ENCODE results near the gene SYCP3. TPM values are rescaled to one million over a fixed set of nuclear protein-coding genes. Genes with fewer than 3 reads are reported as not detected.

Gene SYCP3
- total RNA-seq, 1 donor: 0.27 TPM

DNA sequence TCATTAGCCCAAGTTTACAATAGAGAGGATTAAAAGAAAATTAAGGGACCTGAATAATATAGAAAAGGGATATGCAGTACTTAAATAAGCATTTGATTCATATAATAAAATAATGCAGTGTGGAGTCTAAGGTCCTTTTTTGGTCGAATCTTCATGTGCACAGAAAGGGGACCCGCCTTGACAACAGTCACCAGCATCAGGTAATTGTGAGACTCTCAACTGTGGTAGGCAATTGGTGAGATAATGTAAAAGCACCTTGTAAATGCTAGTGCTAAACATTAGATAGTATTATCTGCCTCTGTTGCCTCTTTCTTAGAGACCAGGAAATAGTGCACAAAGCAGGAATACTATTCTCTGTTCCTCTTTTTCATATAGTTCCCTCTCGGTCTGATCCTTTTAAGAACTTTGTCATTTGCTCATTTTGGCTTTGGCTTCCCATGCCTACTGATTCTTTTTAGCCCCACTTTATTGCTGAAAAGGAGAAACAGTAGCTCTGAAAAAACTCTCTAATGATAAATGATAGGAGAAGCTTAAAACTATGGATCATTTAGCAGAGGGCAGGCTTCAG, 24.3 kb downstream of the SYCP3 start:
- no peak for DNase-seq (ENCODE audit: low read depth in 2 of 3, low spot score in 2 of 3)

DNA sequence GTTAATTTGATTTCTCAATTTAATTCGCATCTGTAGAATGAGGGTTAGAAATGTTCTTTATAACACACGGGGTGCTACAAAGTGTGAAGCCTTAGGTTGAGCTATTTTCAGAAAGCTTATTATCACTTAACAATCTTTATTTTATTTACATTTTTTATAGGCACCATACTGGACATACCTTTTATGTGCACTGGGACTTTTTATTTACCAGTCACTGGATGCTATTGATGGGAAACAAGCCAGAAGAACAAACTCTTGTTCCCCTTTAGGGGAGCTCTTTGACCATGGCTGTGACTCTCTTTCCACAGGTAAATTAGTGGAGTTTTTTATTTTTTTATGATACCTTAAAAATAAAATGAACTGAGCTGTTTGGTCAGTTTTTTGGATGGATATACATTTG, 25.3 kb downstream of the SYCP3 start:
- DNase-seq (ENCODE audit: low read depth in 2 of 3, low spot score in 2 of 3): no peak

DNA sequence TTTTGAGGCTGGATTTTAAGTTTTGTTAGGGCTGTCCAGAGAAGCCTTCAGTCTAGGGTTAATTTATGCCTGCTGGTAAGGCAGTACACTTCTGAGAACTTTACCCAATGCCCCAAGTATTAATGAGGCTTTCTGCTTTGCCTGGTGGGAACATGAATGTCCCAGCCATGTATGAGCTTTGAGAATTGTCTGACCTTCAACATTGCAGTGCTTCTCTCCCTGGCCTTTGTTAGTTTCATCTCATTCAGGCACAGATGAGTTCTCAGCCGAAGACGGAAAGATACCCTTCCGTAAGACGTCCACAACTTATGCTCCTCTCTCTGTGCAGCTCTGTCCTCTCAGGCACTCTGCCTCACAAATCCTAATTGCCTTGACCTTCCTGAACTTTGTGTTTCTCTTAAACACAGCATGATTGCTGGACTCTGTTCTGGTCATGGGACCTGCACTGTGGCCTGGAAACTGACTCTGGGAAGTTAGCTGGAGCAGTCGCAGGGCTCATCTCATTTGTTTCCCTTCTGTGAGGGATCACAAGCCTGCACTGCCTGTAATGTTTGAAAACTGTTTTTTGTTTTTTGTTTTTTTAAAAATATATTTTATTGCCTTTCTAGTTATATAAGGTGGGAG, 26.1 kb downstream of the SYCP3 start:
- DNase-seq (ENCODE audit: low read depth in 2 of 3, low spot score in 2 of 3): no peak

DNA sequence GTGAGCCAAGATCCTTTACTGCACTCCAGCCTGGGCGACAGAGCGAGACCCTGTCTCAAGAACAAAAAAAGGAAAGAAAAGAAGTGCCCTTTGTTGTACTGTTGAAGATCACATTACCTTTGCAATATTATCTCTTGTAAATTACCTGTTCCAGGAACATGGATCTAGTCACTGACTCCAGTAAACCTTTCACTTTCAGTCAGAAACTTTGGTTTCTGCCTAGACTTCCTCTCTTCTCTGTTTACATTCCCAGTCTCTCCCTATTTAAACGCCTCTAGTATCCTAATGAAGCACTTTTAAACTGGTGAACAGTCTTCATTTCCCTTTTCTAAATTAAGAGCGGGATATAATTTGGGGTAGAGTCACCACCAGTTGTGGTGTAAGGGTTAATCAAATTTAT, 29.0 kb downstream of the SYCP3 start:
- no peak for DNase-seq (ENCODE audit: low read depth in 2 of 3, low spot score in 2 of 3)

DNA sequence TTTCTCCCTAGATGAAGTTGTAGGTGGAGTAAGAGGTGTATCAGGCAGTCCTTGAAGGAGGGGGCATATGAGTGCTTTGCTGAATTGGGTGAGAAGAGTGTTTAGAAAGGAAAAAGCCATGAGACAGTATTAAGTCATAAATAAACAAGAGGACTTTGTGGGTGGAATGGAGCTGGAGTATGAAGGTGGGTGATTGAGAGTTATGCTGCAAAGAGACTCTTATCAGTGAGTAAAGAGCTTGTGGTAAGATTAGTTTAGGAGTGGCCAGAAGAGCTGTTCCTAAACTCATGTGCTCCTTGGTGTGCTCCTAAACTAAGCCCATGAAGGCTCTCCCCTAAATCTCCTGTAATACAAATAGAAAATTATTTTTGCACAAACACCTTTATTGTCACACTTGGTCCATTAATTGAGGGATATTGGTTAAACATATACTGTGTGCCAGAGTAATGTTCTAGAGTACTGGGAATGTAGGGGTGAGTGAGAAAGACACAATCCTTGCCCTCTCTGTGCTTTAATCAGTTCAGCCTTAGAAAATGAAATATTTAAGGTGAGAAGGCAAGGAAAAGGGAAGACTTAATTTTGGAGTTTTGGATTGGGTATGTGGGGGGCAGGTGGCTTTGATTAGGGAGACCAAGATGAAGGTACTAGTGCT, 32.0 kb downstream of the SYCP3 start:
- DNase-seq (ENCODE audit: low read depth in 2 of 3, low spot score in 2 of 3): no peak

DNA sequence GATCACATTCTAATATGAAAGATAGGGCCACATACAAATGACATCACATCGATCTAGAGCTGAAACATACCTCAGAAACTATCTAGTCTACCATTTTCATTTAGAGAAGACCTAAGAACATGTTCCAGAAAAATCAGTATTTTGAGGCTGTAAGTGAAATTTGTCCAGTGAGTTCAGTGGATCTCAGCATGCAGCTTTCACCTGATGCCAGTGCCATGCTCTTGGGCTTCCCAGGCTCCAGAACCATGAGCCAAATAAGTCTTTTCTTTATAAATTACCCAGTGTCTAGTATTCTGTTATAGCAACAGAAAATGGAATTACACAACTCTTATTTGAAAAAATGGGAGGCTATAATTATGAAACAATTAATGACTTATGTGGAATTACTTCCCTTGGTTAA, 32.9 kb downstream of the SYCP3 start:
- DNase-seq (ENCODE audit: low read depth in 2 of 3, low spot score in 2 of 3): no peak

DNA sequence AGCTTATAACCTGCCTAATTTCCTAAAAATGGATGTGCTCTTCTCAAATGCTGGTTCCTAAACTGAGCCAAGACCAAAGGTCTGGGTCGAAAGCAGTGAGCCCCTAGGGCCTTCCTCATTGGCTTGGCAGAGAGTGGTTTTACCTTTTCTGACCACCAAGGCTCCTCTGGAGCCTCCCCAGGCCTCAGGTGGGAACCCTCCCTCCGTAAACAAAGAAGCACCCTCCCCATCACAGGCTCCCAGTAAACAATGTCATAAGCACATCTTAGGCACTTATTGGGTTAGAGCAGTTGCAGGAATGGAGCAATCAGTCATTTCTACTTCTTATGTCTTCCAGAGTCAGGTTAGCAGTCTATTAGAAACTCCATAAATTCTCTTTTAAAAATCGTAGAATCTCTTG, 35.8 kb downstream of the SYCP3 start:
- no peak for DNase-seq (ENCODE audit: low read depth in 2 of 3, low spot score in 2 of 3)

DNA sequence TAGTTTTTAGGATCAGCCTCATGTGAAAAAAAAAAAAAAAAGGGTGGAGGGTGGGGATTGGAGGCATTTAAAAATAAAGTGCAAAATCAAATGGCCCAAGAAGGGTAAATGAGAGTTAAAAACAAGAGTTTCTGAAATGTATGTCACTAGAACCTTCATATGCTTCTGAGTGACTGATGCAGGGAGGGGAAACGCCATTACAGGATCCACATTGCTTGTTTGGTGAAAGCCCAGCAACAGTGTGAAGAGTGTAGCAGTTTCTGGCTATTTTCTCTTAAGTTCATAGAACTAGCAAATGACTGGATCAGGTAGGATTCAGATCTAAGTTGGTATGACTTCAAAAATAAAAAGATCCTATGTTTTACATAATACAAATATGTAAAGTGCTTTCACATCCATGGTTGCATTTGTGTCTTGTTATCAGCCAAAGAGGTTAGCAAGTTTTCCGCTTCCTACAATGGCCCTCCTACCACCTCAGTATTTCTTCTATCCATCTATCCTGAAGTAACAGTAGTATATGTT, 38.9 kb downstream of the SYCP3 start:
- no peak for DNase-seq (ENCODE audit: low read depth in 2 of 3, low spot score in 2 of 3)

DNA sequence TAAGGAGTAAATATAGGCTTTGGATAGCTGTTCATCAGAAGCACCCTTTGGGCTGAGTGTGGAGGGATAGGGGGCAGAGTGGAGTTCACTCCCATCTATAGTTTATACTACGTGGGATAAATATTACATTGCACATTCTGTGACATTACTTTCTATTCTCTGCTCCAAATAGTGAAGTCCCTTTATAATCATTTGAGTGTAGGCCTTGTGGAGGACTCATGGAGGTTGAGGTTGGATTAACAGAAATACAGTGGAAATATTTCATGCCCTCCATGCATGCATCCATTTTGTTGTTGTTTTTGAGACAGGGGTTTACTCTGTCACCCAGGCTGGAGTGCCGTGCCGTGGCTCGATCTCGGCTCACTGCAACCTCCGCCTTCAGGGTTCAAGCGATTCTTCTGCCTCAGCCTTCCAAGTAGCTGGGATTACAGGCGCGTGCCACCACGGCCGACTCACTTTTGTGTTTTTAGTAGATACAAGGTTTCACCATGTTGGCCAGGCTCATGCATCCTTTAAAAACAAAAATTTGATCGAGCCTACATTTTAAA, 40.4 kb downstream of the SYCP3 start:
- peak in 1 of 3 donors; percentile 36 for DNase-seq (ENCODE audit: low read depth in 2 of 3, low spot score in 2 of 3)

DNA sequence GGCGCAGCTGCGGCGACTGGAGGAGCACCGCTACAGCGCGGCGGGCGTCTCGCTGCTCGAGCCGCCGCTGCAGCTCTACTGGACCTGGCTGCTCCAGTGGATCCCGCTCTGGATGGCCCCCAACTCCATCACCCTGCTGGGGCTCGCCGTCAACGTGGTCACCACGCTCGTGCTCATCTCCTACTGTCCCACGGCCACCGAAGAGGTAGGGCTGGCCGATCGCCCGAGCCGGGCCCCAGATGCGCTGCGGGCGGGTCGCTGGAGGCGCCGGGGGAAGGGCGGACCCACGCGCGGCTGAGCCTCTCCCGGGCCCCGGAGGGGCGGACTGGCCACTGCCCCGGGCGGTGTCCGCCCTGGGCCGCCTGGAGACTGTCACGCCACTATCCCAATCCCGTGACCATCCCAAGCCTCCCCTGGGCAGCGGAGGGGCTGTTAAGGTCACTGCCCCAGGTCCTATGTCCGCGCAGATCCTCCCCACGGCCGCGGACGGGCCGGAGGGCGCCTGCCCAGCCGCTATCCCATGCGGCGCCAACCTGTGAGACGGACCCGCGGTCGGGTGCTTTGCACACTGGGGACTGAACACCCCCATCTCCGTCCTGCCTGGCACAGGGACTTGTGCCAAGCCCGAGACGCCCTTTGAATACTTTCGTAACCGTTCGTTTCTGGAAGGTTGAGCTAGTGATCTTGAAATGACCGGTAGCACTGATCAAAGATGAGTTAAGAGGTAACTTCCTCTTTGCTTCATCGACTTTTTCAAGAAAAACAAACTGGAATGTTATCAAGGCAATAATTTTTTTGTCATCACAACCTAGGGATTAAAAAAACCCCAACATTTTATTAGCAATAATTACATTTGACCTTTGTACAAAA, 41.1 kb downstream of the SYCP3 start:
- peak in 2 of 3 donors; percentile 33 to 52 for DNase-seq (ENCODE audit: low read depth in 2 of 3, low spot score in 2 of 3)

DNA sequence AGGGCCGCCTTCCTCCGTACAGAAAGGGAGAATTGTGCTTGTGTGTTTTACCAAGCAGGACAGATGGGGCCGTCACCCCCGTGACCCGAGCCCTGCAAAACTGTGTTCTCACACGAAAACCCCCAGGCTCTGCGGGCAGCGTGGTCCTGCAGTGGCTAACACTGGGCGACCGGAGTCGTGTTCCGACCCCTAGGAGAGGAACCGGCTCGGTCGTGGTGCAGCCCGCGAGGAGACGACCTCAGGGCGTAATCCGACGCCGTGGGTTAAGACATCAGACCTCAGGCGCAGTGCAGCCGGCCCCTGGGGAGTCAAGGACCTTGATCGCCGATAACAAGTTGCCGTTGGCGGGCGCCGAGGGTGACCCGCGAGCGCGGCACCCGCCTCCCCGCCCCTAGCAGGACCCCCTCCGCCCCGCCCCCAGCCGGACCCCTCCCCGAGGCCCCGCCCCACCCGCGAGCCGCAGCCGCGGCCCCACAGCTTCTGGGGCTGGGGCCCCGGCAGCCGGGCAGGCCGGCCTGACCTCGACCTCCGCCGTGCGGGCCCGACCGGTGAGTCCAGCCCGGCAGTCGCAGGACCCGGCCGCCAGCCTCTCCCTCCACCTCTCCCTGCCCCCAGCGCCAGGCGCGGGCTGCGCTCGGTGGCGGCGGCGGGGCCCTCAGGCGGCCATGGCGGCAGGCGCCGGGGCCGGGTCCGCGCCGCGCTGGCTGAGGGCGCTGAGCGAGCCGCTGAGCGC, 41.9 kb downstream of the SYCP3 start, which contains the start of gene CHPT1:
CHPT1 (plus strand) TSS at position 444 of the 733 bp plus-strand sequence; CDS start at position 666, 222 bp downstream.
- peak in 2 of 3 donors; percentile 63 to 69 for DNase-seq (ENCODE audit: low read depth in 2 of 3, low spot score in 2 of 3)

DNA sequence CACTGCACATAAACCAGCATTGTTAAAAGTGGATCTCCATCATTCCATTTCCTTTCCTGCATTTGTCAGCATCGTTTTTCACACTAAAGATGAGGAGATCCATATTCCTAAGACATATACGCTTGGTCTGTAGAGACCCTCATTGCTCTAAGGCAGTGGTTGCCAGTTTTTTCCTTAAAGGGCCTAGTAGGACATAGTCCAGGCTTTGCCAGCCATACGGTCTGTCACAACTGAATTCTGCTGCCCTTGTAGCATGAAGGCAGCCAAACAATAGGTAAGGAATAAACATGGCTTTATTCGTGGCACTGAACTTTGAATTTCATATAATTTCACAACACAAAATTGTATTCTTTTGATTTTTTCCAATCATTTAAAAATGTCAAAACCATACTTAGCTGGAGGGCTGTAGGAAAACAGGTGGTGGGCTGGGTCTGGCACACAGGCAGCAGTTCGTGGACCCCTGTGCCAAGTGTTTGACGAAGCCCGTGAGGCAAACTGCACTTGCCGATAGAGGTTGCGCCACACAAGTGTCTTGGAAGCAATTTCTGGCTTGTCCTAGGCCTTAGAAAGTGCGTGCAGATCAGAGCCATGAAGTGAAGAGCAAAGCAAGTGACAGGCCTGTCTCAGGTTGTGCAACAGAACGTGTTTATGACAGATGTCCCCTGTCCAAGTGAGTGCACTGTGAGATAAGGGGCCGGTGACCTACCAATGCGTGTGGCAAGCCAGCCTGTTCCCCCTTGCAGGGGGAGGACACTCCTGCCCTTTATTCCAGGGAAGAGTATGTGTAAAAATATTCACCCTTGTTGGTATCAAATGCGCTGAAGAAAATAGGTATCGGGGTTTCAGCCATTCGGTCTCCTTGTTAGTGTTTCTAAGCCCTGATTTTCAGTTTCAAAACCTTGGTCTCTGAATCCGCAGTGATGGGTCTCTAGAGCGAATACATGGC, 42.7 kb downstream of the SYCP3 start:
- DNase-seq (ENCODE audit: low read depth in 2 of 3, low spot score in 2 of 3): peak in 2 of 3 donors; percentile 25 to 43

DNA sequence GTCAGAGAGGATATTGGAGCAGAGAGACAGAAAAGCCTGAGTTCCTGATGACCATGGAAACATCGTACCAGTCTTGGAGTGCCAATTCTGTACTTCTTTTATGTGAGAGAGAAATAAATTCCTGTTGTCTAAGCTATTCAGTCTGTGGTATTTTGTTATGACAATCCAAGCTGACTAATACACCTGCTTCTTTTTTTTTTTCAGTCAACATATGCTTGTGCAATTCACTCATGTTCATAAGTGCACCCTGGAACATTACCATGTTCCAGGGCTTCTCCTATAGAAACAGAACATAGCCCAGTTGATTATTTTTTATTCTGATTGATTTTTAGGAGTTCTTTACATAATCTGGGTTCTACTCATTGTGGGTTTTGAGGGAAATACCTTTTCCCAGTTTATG, 43.6 kb downstream of the SYCP3 start:
- no peak for DNase-seq (ENCODE audit: low read depth in 2 of 3, low spot score in 2 of 3)

DNA sequence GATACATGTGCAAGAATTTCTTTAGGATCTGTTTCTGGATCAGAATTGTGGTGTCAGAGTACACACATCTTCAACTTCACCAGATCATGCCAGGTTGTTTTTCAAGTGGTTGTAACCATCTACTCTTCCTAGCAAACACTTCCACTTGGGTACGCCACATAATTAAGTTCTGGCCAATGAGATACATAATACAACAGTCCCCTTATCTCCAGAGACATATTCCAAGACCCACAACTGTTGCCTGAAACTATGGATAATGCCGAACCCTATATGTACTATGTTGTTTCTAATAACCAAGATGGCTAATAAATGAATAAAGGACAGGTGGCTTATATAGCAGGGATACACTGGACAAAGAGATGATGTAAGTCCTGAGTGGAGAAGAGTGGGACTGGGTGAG, 44.3 kb downstream of the SYCP3 start:
- no peak for DNase-seq (ENCODE audit: low read depth in 2 of 3, low spot score in 2 of 3)

DNA sequence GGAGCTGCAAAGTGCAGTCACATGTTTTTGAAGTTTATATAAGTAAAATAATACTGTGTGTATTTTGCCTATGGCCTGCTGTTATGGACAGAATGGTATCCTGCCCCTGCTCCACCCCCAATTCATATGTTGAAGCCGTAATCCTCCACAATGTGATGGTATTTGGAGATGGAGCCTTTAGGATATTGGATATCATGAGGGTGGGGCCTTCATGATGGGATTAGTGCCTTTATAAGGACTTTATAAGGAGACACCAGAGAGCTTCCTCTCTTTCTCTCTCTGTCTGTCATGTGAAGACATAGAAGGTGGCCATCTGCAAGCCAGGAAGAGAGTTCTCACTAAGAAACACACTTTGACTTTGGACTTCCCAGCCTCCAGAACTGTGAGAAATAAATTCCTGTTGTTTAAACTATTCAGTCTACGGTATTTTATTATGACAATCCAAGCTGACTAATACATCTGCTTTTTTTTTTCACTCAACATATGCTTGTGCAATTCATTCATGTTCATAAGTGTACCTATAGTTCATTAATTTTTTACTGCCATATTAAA, 44.9 kb downstream of the SYCP3 start:
- DNase-seq (ENCODE audit: low read depth in 2 of 3, low spot score in 2 of 3): no peak

DNA sequence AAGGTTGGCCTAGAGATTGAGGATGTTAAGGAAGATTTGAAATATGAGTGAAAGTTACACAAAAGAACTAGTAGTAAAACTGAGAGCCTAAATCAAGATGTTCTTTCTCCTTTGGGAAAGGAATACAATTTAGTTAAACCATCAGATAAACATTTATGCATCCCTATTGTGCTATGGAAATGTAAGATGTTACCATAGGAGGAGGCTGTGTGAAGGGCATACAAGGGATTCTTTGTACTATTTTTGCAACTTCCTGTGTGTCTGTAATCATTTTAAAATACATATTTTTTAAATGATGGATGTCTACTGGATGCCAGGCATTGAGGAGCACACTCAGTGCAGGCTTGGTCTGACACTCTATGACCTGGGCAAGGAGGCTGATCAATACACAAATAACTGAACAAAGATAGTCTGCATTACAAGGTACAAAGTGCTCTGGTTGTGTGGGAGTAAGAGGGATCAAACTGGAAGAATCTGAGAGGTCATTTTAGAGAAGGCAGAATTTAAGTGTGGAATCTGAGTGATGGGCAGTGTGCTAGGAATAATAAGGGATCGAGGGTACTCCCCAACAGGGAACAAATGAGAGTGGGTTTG, 47.7 kb downstream of the SYCP3 start:
- DNase-seq (ENCODE audit: low read depth in 2 of 3, low spot score in 2 of 3): no peak

DNA sequence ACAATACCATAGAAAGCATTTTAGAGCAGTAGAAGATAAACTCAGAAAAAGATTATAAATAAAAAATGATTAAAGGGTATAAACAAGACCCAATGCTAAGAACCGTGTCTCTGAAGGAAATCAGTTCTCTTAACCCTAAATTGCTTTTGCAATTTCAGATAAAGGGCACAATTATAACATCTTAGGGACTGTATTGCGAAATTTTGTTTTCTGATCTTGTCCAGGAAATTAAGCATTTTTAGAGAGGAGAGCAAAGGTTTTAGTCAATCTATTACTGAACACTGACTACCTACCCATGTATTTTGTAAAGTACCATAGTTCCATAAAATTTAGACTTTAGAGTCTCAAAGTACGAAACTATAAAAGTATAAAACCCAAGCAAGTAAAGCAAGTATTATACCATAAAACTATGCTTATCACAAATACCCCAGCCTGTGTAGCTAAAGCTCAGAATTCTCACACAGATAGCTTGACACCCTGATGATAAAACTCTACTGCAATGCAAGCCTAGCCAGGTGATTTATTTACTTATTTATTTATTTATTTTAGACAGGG, 48.6 kb downstream of the SYCP3 start:
- no peak for DNase-seq (ENCODE audit: low read depth in 2 of 3, low spot score in 2 of 3)

DNA sequence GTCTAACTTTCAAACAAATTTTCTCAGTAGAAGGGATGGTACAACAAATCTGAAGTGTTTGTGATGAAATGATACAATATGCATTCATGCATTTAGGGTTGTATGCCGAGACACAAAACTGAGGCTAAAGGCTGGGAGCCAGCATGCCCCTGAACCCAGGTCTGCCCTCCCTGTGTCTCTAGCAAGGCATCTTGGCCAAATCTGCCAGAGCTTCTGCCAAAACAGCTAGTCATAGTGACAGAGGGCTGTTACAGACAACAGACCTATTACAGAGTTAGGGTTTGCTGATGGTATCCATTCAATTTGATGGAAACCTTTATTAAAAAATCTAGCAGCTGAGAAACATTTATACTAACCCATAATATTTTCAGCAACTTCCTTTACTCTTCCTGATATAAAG, 53.1 kb downstream of the SYCP3 start:
- no peak for DNase-seq (ENCODE audit: low read depth in 2 of 3, low spot score in 2 of 3)

Measured in hematopoietic multipotent progenitor cell (in vitro differentiated cells).